Gastroesophageal sphincter (tissue), 4 donors: ENCODE measurements around the gene TNFRSF11A. TPM values are rescaled to one million over a fixed set of nuclear protein-coding genes. Genes with fewer than 3 reads are reported as not detected.

ENCODE experiments used
- ATAC-seq: fragments of 150-250 bp; one replicate; pipeline ENCODE4 v1.9.1; 2016; ENCODE audit warnings: mild to moderate bottlenecking, moderate library complexity
- H3K27ac ChIP-seq, 4 donors: fragments of 200-600 bp; sonication (generic) in 3 of 4; 1 replicate in 3 of 4; 2 replicates in 1 of 4; pipeline ENCODE4 v1.5.1; 2016 to 2019
- H3K27me3 ChIP-seq: fragments of 200-600 bp; sonication (generic); one replicate; pipeline ENCODE4 v1.5.1; 2019
- H3K36me3 ChIP-seq, 2 donors: fragments of 200-600 bp; sonication (generic); one replicate each; pipeline ENCODE4 v1.5.1; 2019; ENCODE audit warnings: control low read depth in 1 of 2
- H3K4me1 ChIP-seq, 3 donors: fragments of 200-600 bp; sonication (generic); 1 replicate in 2 of 3; 2 replicates in 1 of 3; pipeline ENCODE4 v1.5.1; 2016 to 2019; ENCODE audit warnings: control low read depth in 2 of 3
- H3K4me3 ChIP-seq, 2 donors: fragments of 200-600 bp; sonication (generic); one replicate each; pipeline ENCODE4 v1.5.1; 2019; ENCODE audit warnings: mild to moderate bottlenecking in 1 of 2, moderate library complexity in 1 of 2
- H3K9me3 ChIP-seq, 3 donors: fragments of 200-600 bp; sonication (generic); one replicate each; pipeline ENCODE4 v1.5.1; 2017 to 2019; ENCODE audit warnings: control low read depth in 2 of 3
- CTCF ChIP-seq, 4 experiments: fragments of 200-600 bp in 2 of 4; fragments of 450-650 bp in 2 of 4; sonication (generic) in 1 of 4; IDR thresholded peaks; one replicate each; pipeline ENCODE4 v1.5.1; 2017 to 2019; ENCODE audit warnings: antibody characterized with exemption in 4 of 4, mild to moderate bottlenecking in 2 of 4, moderate library complexity in 2 of 4
- EP300 ChIP-seq: sonication (generic); formaldehyde crosslinking; IDR thresholded peaks from one replicate; pipeline ENCODE4 v1.6.1; 2017; ENCODE audit warnings: antibody characterized with exemption, mild to moderate bottlenecking
- POLR2A ChIP-seq, 2 donors: fragments of 450-650 bp; IDR thresholded peaks; one replicate each; pipeline ENCODE4 v1.6.1; 2017; ENCODE audit warnings: antibody characterized with exemption in 2 of 2, mild to moderate bottlenecking in 2 of 2, moderate library complexity in 1 of 2
- POLR2AphosphoS5 ChIP-seq: sonication (generic); formaldehyde crosslinking; IDR thresholded peaks from one replicate; pipeline ENCODE4 v1.6.1; 2017; ENCODE audit warnings: antibody characterized with exemption
- WGBS, 2 donors: methylation state at CpG; one replicate each; pipeline ENCODE4 v1.1.5; 2018; ENCODE audit warnings: low coverage in 1 of 2; 5-methylcytosine and 5-hydroxymethylcytosine counted together
- total RNA-seq, 4 donors: library from RNA; depleted of rRNA; stranded (reverse); fragments of >200 nt; gene quantifications; one replicate each; pipeline ENCODE4 v1.1.0, GENCODE V29; 2016

Gene TNFRSF11A
- total RNA-seq, 4 donors from 2014 or later: 0.31 to 7.5 (median 1.4) TPM

- H3K4me3 ChIP-seq: no peak overlapping the region
- no peak overlapping the region for H3K27ac ChIP-seq
- H3K9me3 ChIP-seq: no peaks in the 10 kb centered on the region
- 71 to 74% methylated on average over 4 of the region's 4 CpGs for WGBS, 2 donors
- peaks cover 16% of the 10 kb centered on the region for H3K27me3 ChIP-seq
- TF ChIP-seq CTCF (IDR thresholded peaks at IDR 0.05) (no peak), POLR2A (IDR thresholded peaks at IDR 0.05) (no peak), POLR2AphosphoS5 (no peak), EP300 (no peak)
- no peaks in the 10 kb centered on the region for H3K4me1 ChIP-seq
- ATAC-seq: no peak
- H3K36me3 ChIP-seq: no peaks in the 10 kb centered on the region
These were observed 6.6 kb upstream of the TNFRSF11A start for GRCh38 chr18:62318228-62319180.

DNA sequence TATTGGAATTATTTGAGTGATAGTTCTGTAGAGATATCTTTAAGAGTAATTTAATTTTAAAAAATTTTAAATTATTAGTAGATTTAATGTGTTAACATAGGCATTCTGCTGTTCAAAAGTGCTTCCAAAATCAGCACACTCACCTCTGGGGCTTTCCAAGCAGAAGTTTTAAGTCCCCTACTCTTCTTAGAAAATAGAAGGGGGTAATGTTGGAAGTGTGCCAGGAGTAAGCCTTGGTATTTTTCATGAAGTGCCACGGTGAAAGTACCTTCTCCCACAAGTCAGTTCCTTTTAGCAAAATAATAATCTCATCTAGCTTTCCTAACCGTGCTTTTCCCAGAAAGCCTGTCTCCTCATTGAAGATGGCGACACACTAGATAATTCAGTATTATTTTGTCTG is 3.9 kb upstream of the TNFRSF11A start:
- 45 to 57% methylated on average over 3 of the region's 3 CpGs for WGBS, 2 donors
- Histone ChIP-seq H3K27ac (no peak overlapping the region), H3K27me3 (peaks cover 41% of the 10 kb centered on the region), H3K9me3 (no peaks in the 10 kb centered on the region), H3K36me3 (no peaks in the 10 kb centered on the region), H3K4me1 (peaks cover 0 to 17% (median 9%) of the 10 kb centered on the region in 3 donors), H3K4me3 (no peak overlapping the region)
- no peak for ATAC-seq
- TF ChIP-seq POLR2AphosphoS5: no peak
- TF ChIP-seq CTCF (IDR thresholded peaks at IDR 0.05): no peak
- TF ChIP-seq EP300: no peak
- TF ChIP-seq POLR2A (IDR thresholded peaks at IDR 0.05): no peak

GRCh38 chr18:62323483-62324180 is 1.5 kb upstream of the TNFRSF11A start:
- Histone ChIP-seq H3K9me3 (no peaks in the 10 kb centered on the region), H3K27ac (no peak overlapping the region), H3K4me3 (no peak overlapping the region), H3K4me1 (peaks cover 0 to 30% (median 13%) of the 10 kb centered on the region in 3 donors), H3K27me3 (peaks cover 65% of the 10 kb centered on the region), H3K36me3 (no peaks in the 10 kb centered on the region)
- TF ChIP-seq POLR2AphosphoS5 (no peak), CTCF (IDR thresholded peaks at IDR 0.05) (no peak), EP300 (no peak), POLR2A (IDR thresholded peaks at IDR 0.05) (no peak)
- WGBS, 2 donors: 24 to 33% methylated on average over 5 to 6 of the region's 6 CpGs
- ATAC-seq: no peak

DNA sequence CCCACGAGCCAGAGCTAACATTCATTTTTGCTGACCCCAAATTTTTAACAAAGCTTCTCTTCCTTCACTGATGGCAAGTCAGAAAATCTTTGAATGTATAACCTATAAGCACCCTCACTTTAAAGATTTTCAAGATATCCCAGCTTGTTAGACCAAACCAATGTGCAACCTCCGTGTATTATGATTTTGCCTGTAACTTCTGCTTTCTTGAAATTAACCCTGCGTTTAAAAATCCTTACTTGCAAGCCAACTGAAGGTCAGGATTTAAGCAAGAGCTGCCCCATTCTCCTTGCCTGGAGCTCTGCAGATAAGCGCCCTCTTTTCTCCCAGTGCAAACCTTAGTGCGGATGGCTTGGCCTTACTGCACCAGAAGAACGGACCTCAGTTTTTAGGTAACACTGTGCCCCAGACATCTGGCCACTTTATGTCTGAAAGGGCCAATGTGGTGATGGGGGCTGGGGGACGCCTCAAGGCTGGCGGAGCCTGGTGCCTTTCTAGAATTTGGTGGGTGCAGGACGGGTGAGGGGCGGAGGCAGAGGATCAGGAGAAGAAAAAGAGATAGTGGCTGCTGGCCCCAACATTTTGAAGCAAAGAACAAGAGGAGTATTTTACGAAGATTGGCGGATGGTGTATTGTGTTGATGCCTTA is 805 bp upstream of the TNFRSF11A start:
- Histone ChIP-seq H3K36me3 (no peaks in the 10 kb centered on the region), H3K4me3 (peak overlapping the region in 1 of 2 donors; percentile 52), H3K27me3 (peaks cover 72% of the 10 kb centered on the region), H3K4me1 (peaks cover 0 to 30% (median 13%) of the 10 kb centered on the region in 3 donors), H3K27ac (no peak overlapping the region), H3K9me3 (no peaks in the 10 kb centered on the region)
- 25 to 35% methylated on average over 8 to 10 of the region's 12 CpGs for WGBS, 2 donors
- TF ChIP-seq POLR2AphosphoS5 (no peak), CTCF (IDR thresholded peaks at IDR 0.05) (no peak), POLR2A (IDR thresholded peaks at IDR 0.05) (no peak), EP300 (no peak)
- no peak for ATAC-seq
